HEK293T (cell line): Measurements from ENCODE around the gene LIMS2.

Experiments
- CTCF ChIA-PET: fragments of 350-600 bp; formaldehyde crosslinking; extraction: SDS; loops from one replicate; lab custom pipeline; 2021; ENCODE audit warnings: antibody characterized with exemption, inconsistent platforms; lab: Yijun Ruan, JAX
- POLR2A ChIA-PET: fragments of 350-600 bp; formaldehyde crosslinking; extraction: SDS; loops from one replicate; lab custom pipeline; 2020; ENCODE audit warnings: antibody characterized with exemption, inconsistent platforms; lab: Yijun Ruan, JAX
- DNase-seq: peaks from one replicate; pipeline ENCODE4 v3.0.0; 2012; ENCODE audit warnings: mixed read lengths; ENCODE audit errors: extremely low spot score
- ARNT ChIP-seq: fragments of 450-650 bp; IDR thresholded peaks from 2 replicates; pipeline ENCODE4 v1.6.1; 2017; ENCODE audit warnings: mild to moderate bottlenecking
- BHLHE40 ChIP-seq: fragments of 450-650 bp; IDR thresholded peaks from 2 replicates; pipeline ENCODE4 v1.6.1; 2016; ENCODE audit warnings: mild to moderate bottlenecking, moderate library complexity, borderline replicate concordance
- CTBP1 ChIP-seq: fragments of 450-650 bp; IDR thresholded peaks from 2 replicates; pipeline ENCODE4 v1.6.1; 2016; ENCODE audit warnings: borderline replicate concordance
- ELF4 ChIP-seq: fragments of 450-650 bp; IDR thresholded peaks from 2 replicates; pipeline ENCODE4 v1.6.1; 2017; ENCODE audit warnings: antibody characterized with exemption
- FOXA1 ChIP-seq: fragments of 450-650 bp; IDR thresholded peaks from 2 replicates; pipeline ENCODE4 v1.6.1; 2016; ENCODE audit warnings: mild to moderate bottlenecking
- FOXK2 ChIP-seq: fragments of 450-650 bp; IDR thresholded peaks from 2 replicates; pipeline ENCODE4 v1.6.1; 2016; ENCODE audit warnings: mild to moderate bottlenecking
- FOXM1 ChIP-seq: fragments of 450-650 bp; IDR thresholded peaks from 2 replicates; pipeline ENCODE4 v1.6.1; 2017; ENCODE audit warnings: mild to moderate bottlenecking, borderline replicate concordance
- HDGF ChIP-seq: fragments of 450-650 bp; IDR thresholded peaks from 2 replicates; pipeline ENCODE4 v1.6.1; 2017; ENCODE audit warnings: antibody characterized with exemption, borderline replicate concordance
- L3MBTL2 ChIP-seq: fragments of 450-650 bp; conservative IDR thresholded peaks from 2 replicates; pipeline ENCODE4 v1.6.1; 2016; ENCODE audit warnings: mild to moderate bottlenecking
- LEF1 ChIP-seq: fragments of 450-650 bp; IDR thresholded peaks from 2 replicates; pipeline ENCODE4 v1.6.1; 2017; ENCODE audit warnings: mild to moderate bottlenecking, borderline replicate concordance
- NFRKB ChIP-seq: fragments of 450-650 bp; IDR thresholded peaks from 2 replicates; pipeline ENCODE4 v1.6.1; 2016; ENCODE audit warnings: mild to moderate bottlenecking, moderate library complexity
- PKNOX1 ChIP-seq: fragments of 450-650 bp; IDR thresholded peaks from 2 replicates; pipeline ENCODE4 v1.6.1; 2016
- SP1 ChIP-seq: fragments of 450-650 bp; IDR thresholded peaks from 2 replicates; pipeline ENCODE4 v1.6.1; 2017
- SUZ12 ChIP-seq: fragments of 450-650 bp; IDR thresholded peaks from 2 replicates; pipeline ENCODE4 v1.6.1; 2016; ENCODE audit warnings: mild to moderate bottlenecking
- TARDBP ChIP-seq: fragments of 450-650 bp; IDR thresholded peaks from 2 replicates; pipeline ENCODE4 v1.6.1; 2016
- ZNF384 ChIP-seq: fragments of 450-650 bp; IDR thresholded peaks from 2 replicates; pipeline ENCODE4 v1.6.1; 2016

The LIMS2 gene

GRCh38 chr2:127671557-127672302 lies 3.6 kb downstream of the LIMS2 start:
- no peak for TF ChIP-seq HDGF
- no peak for TF ChIP-seq TARDBP
- TF ChIP-seq FOXM1 = no peak
- TF ChIP-seq BHLHE40 = no peak
- TF ChIP-seq NFRKB = no peak
- no peak for TF ChIP-seq FOXA1
- no peak for TF ChIP-seq SUZ12
- TF ChIP-seq PKNOX1 = no peak
- no peak for TF ChIP-seq ZNF384
- TF ChIP-seq ARNT = no peak
- no peak for TF ChIP-seq LEF1
- TF ChIP-seq L3MBTL2 = no peak
- TF ChIP-seq FOXK2 = no peak
- no peak for TF ChIP-seq ELF4
- TF ChIP-seq SP1 = no peak
- no peak for TF ChIP-seq CTBP1
- no peak for DNase-seq
- ChIA-PET CTCF (no interaction called here), POLR2A (interaction anchor here (1.1 kb wide), 1 partner anchor 145 kb away, joined by 3 read pairs; no protein-coding TSS in a partner anchor)

GRCh38 chr2:127670957-127671290 lies 4.4 kb downstream of the LIMS2 start:
- TF ChIP-seq BHLHE40 (no peak), PKNOX1 (no peak), CTBP1 (no peak), LEF1 (no peak), HDGF (no peak), SUZ12 (no peak), FOXA1 (no peak), L3MBTL2 (no peak), ARNT (no peak)
- CTCF ChIA-PET = no interaction called here
- no peak for DNase-seq
- POLR2A ChIA-PET = interaction anchor here (1.1 kb wide), 1 partner anchor 144 kb away, joined by 3 read pairs; no protein-coding TSS in a partner anchor

GRCh38 chr2:127670055-127670956 lies 5.0 kb downstream of the LIMS2 start:
- no peak for DNase-seq
- ChIA-PET POLR2A (interaction anchor here (1.1 kb wide), 1 partner anchor 144 kb away, joined by 3 read pairs; no protein-coding TSS in a partner anchor), CTCF (no interaction called here)
- TF ChIP-seq FOXK2 = no peak
- TF ChIP-seq CTBP1 = no peak
- TF ChIP-seq L3MBTL2 = no peak
- no peak for TF ChIP-seq SP1
- TF ChIP-seq ZNF384 = no peak
- TF ChIP-seq NFRKB = no peak
- no peak for TF ChIP-seq FOXA1
- TF ChIP-seq SUZ12 = no peak
- no peak for TF ChIP-seq FOXM1
- no peak for TF ChIP-seq TARDBP
- no peak for TF ChIP-seq HDGF
- TF ChIP-seq PKNOX1 = no peak
- no peak for TF ChIP-seq ELF4
- no peak for TF ChIP-seq LEF1
- TF ChIP-seq BHLHE40 = no peak

GRCh38 chr2:127669056-127669455 lies 6.3 kb downstream of the LIMS2 start:
- DNase-seq = no peak
- TF ChIP-seq FOXM1 = no peak
- no peak for TF ChIP-seq CTBP1
- no peak for TF ChIP-seq HDGF
- no peak for TF ChIP-seq L3MBTL2
- TF ChIP-seq ELF4 = no peak
- no peak for TF ChIP-seq ZNF384
- no peak for TF ChIP-seq TARDBP
- no peak for TF ChIP-seq ARNT
- no peak for TF ChIP-seq SP1
- no peak for TF ChIP-seq FOXA1
- TF ChIP-seq NFRKB = no peak
- TF ChIP-seq PKNOX1 = no peak
- TF ChIP-seq BHLHE40 = no peak
- no peak for TF ChIP-seq LEF1
- TF ChIP-seq SUZ12 = no peak
- POLR2A ChIA-PET = no interaction called here
- CTCF ChIA-PET = no interaction called here
